Fibroblast of villous mesenchyme (primary cell): ENCODE results near the gene HOXB9. TPM values are rescaled to one million over a fixed set of nuclear protein-coding genes. Genes with fewer than 3 reads are reported as not detected.

Experiments used
- DNase-seq: peaks from one replicate; pipeline ENCODE4 v3.0.0-alpha.2; 2010; ENCODE audit warnings: low read depth
- H3K4me3 ChIP-seq: 2 replicates; pipeline ENCODE4 v1.5.1; 2011; ENCODE audit warnings: low read depth, mild to moderate bottlenecking, low read length
- CTCF ChIP-seq: IDR thresholded peaks from 2 replicates; pipeline ENCODE4 v1.5.1; 2012; ENCODE audit warnings: low read depth, mild to moderate bottlenecking, low read length; ENCODE audit not compliant: insufficient read depth
- total RNA-seq: library from RNA; depleted of rRNA; stranded (reverse); fragments of >200 nt; gene quantifications from 2 replicates; pipeline ENCODE4 v1.2.3, GENCODE V29; 2012

HOXB9 gene
- total RNA-seq, 1 donor = not detected

GRCh38 chr17:48608494-48608834, 17.7 kb downstream of the HOXB9 start:
- H3K4me3 ChIP-seq = no peak overlapping the region
- no peak for TF ChIP-seq CTCF
- no peak for DNase-seq

GRCh38 chr17:48606892-48607614, 19.1 kb downstream of the HOXB9 start:
- TF ChIP-seq CTCF = no peak
- no peak for DNase-seq
- no peak overlapping the region for H3K4me3 ChIP-seq

- H3K4me3 ChIP-seq = no peak overlapping the region
- DNase-seq = no peak
- TF ChIP-seq CTCF = no peak
These were observed 19.9 kb downstream of the HOXB9 start for GRCh38 chr17:48605991-48606891.

- no peak for TF ChIP-seq CTCF
- H3K4me3 ChIP-seq = no peak overlapping the region
- DNase-seq = no peak
These were observed 20.7 kb downstream of the HOXB9 start for GRCh38 chr17:48605409-48605919.

- H3K4me3 ChIP-seq = peak within 1 kb of the TSS; percentile 50
- no peak for DNase-seq
- TF ChIP-seq CTCF = no peak
These were observed 21.3 kb downstream of the HOXB9 start, which contains the start of gene HOXB6 for GRCh38 chr17:48604770-48605329. HOXB6 (minus strand) TSS chr17:48604986; CDS start chr17:48598150, 6,836 bp downstream.

GRCh38 chr17:48603959-48604769, 22.0 kb downstream of the HOXB9 start:
- no peak for DNase-seq
- H3K4me3 ChIP-seq = peak overlapping the region; percentile 50
- no peak for TF ChIP-seq CTCF
